ENCODE data around the gene MATN4. TPM values are rescaled to one million over a fixed set of nuclear protein-coding genes. Genes with fewer than 3 reads are reported as not detected.

The MATN4 gene
- total RNA-seq, 1 experiment from 2014 or later = 0.17 TPM

GRCh38 chr20:45263556-45264266 is 44.4 kb downstream of the MATN4 start:
- Mint-ChIP-seq H3K36me3 (ENCODE audit: insufficient read depth, unreplicated experiment) (no peaks in the 10 kb centered on the region), H3K27me3 (ENCODE audit: unreplicated experiment) (no peaks in the 10 kb centered on the region), H3K27ac (ENCODE audit: unreplicated experiment) (no peak overlapping the region), H3K9me3 (ENCODE audit: low read depth, unreplicated experiment) (no peaks in the 10 kb centered on the region), H3K4me3 (ENCODE audit: low read depth, unreplicated experiment) (no peak overlapping the region), H3K4me1 (ENCODE audit: low read depth, unreplicated experiment) (peaks cover 10% of the 10 kb centered on the region)
- intact Hi-C loops (cut with micrococcal nuclease; ENCODE audit: unreplicated experiment) = no loop called here
- BruUV-seq (replicated peaks) = no TSS peak
- no peak for DNase-seq
- TF ChIP-seq CTCF (IDR thresholded peaks at IDR 0.05; ENCODE audit: unreplicated experiment) = no peak
- CTCF ChIA-PET = no interaction called here

- H3K27me3 Mint-ChIP-seq (ENCODE audit: unreplicated experiment) = no peaks in the 10 kb centered on the region
- no peak overlapping the region for H3K27ac Mint-ChIP-seq (ENCODE audit: unreplicated experiment)
- no peak overlapping the region for H3K4me3 Mint-ChIP-seq (ENCODE audit: low read depth, unreplicated experiment)
Observed at GRCh38 chr20:45258664-45259063, 49.4 kb downstream of the MATN4 start.

GRCh38 chr20:45258259-45258658 is 49.8 kb downstream of the MATN4 start:
- H3K4me3 Mint-ChIP-seq (ENCODE audit: low read depth, unreplicated experiment) = no peak overlapping the region
- BruUV-seq (replicated peaks) = no TSS peak

More at GRCh38 chr20:45258664-45259063, 49.4 kb downstream of the MATN4 start:
- BruUV-seq (replicated peaks) = no TSS peak
- Mint-ChIP-seq H3K9me3 (ENCODE audit: low read depth, unreplicated experiment) (no peaks in the 10 kb centered on the region), H3K36me3 (ENCODE audit: insufficient read depth, unreplicated experiment) (peaks cover 16% of the 10 kb centered on the region), H3K4me1 (ENCODE audit: low read depth, unreplicated experiment) (peaks cover 24% of the 10 kb centered on the region)
- no peak for TF ChIP-seq CTCF (IDR thresholded peaks at IDR 0.05; ENCODE audit: unreplicated experiment)
- DNase-seq = no peak
- CTCF ChIA-PET = interaction anchor here (0.7 kb wide), 1 partner anchor 1321 kb away, joined by 3 read pairs; no protein-coding TSS in a partner anchor
- intact Hi-C loops (cut with micrococcal nuclease; ENCODE audit: unreplicated experiment) = no loop called here

GRCh38 chr20:45257711-45258110 is 50.4 kb downstream of the MATN4 start:
- no peak for TF ChIP-seq CTCF (IDR thresholded peaks at IDR 0.05; ENCODE audit: unreplicated experiment)
- Mint-ChIP-seq H3K36me3 (ENCODE audit: insufficient read depth, unreplicated experiment) (peaks cover 16% of the 10 kb centered on the region), H3K4me3 (ENCODE audit: low read depth, unreplicated experiment) (no peak overlapping the region), H3K9me3 (ENCODE audit: low read depth, unreplicated experiment) (no peaks in the 10 kb centered on the region), H3K4me1 (ENCODE audit: low read depth, unreplicated experiment) (peaks cover 33% of the 10 kb centered on the region), H3K27ac (ENCODE audit: unreplicated experiment) (no peak overlapping the region), H3K27me3 (ENCODE audit: unreplicated experiment) (no peaks in the 10 kb centered on the region)
- CTCF ChIA-PET = no interaction called here
- intact Hi-C loops (cut with micrococcal nuclease; ENCODE audit: unreplicated experiment) = no loop called here
- no peak for DNase-seq
- BruUV-seq (replicated peaks) = no TSS peak

More at GRCh38 chr20:45258259-45258658, 49.8 kb downstream of the MATN4 start:
- no peaks in the 10 kb centered on the region for H3K9me3 Mint-ChIP-seq (ENCODE audit: low read depth, unreplicated experiment)
- CTCF ChIA-PET = interaction anchor here (0.7 kb wide), 1 partner anchor 1321 kb away, joined by 3 read pairs; no protein-coding TSS in a partner anchor
- no peak for DNase-seq
- H3K4me1 Mint-ChIP-seq (ENCODE audit: low read depth, unreplicated experiment) = peaks cover 28% of the 10 kb centered on the region
- intact Hi-C loops (cut with micrococcal nuclease; ENCODE audit: unreplicated experiment) = no loop called here
- H3K36me3 Mint-ChIP-seq (ENCODE audit: insufficient read depth, unreplicated experiment) = peaks cover 16% of the 10 kb centered on the region
- TF ChIP-seq CTCF (IDR thresholded peaks at IDR 0.05; ENCODE audit: unreplicated experiment) = no peak
- H3K27me3 Mint-ChIP-seq (ENCODE audit: unreplicated experiment) = no peaks in the 10 kb centered on the region
- H3K27ac Mint-ChIP-seq (ENCODE audit: unreplicated experiment) = no peak overlapping the region

Measured in Calu3 (cell line).